CD14-positive monocyte (primary cell): Measurements from ENCODE around the gene PDCL3. TPM values are rescaled to one million over a fixed set of nuclear protein-coding genes. Genes with fewer than 3 reads are reported as not detected.

Source experiments
- DNase-seq, 3 donors: peaks; one replicate each; pipeline ENCODE4 v3.0.0-alpha.2; 2011 to 2022
- H2AFZ ChIP-seq: 2 replicates; pipeline ENCODE4 v1.6.0; 2012; ENCODE audit warnings: mild to moderate bottlenecking, low read depth, low read length, inconsistent platforms; ENCODE audit not compliant: insufficient read depth, poor library complexity, severe bottlenecking
- H3K27ac ChIP-seq, 2 donors: 1 replicate in 1 of 2; 2 replicates in 1 of 2; pipeline ENCODE4 v1.5.1; 2012 to 2013; ENCODE audit warnings: low read length in 2 of 2, control low read depth in 1 of 2, inconsistent platforms in 1 of 2, low read depth in 1 of 2, mild to moderate bottlenecking in 1 of 2
- H3K27me3 ChIP-seq, 2 donors: one replicate each; pipeline versions ENCODE4 v1.6.0 to v1.6.1; 2011 to 2013; ENCODE audit warnings: low read length in 2 of 2; ENCODE audit not compliant: control insufficient read depth in 2 of 2, insufficient read depth in 2 of 2
- H3K36me3 ChIP-seq, 2 donors: replicated peaks in 1 of 2; 1 replicate in 1 of 2; 2 replicates in 1 of 2; pipeline versions ENCODE4 v1.5.1 to v1.6.1; 2012 to 2013; ENCODE audit warnings: low read length in 2 of 2, control low read depth in 1 of 2, inconsistent platforms in 1 of 2, mild to moderate bottlenecking in 1 of 2; ENCODE audit not compliant: insufficient read depth in 2 of 2, control insufficient read depth in 1 of 2
- H3K4me1 ChIP-seq, 2 donors: 1 replicate in 1 of 2; 2 replicates in 1 of 2; pipeline versions ENCODE4 v1.5.1 to v1.6.1; 2012 to 2013; ENCODE audit warnings: low read length in 2 of 2, control low read depth in 1 of 2, inconsistent platforms in 1 of 2, mild to moderate bottlenecking in 1 of 2, moderate library complexity in 1 of 2; ENCODE audit not compliant: insufficient read depth in 2 of 2, control insufficient read depth in 1 of 2
- H3K4me2 ChIP-seq: replicated peaks from 2 replicates; pipeline ENCODE3; 2012; ENCODE audit warnings: low read length, moderate library complexity, mild to moderate bottlenecking; ENCODE audit not compliant: poor library complexity, severe bottlenecking; ENCODE audit errors: extremely low read depth
- H3K4me3 ChIP-seq, 3 experiments: fragments of 200-600 bp in 1 of 3; sonication (generic) in 1 of 3; replicated peaks in 1 of 3; 1 replicate in 2 of 3; 2 replicates in 1 of 3; pipeline ENCODE4 v1.5.1; 2011 to 2013; ENCODE audit warnings: low read length in 3 of 3, mild to moderate bottlenecking in 3 of 3, control low read depth in 2 of 3, low read depth in 2 of 3, inconsistent platforms in 1 of 3, moderate library complexity in 1 of 3
- H3K79me2 ChIP-seq: 2 replicates; pipeline ENCODE4 v1.6.0; 2012; ENCODE audit warnings: mild to moderate bottlenecking, control low read depth, inconsistent platforms, low read length, moderate library complexity; ENCODE audit not compliant: insufficient read depth
- H3K9ac ChIP-seq: 2 replicates; pipeline ENCODE4 v1.6.0; 2017; ENCODE audit warnings: low read length, mild to moderate bottlenecking; ENCODE audit not compliant: insufficient read depth, poor library complexity, severe bottlenecking
- H3K9me3 ChIP-seq, 2 donors: replicated peaks in 1 of 2; 1 replicate in 1 of 2; 2 replicates in 1 of 2; pipeline versions ENCODE4 v1.5.1 to v1.6.1; 2012 to 2013; ENCODE audit warnings: low read length in 2 of 2, control low read depth in 1 of 2; ENCODE audit not compliant: control insufficient read depth in 1 of 2, insufficient read depth in 1 of 2
- H4K20me1 ChIP-seq: 2 replicates; pipeline ENCODE4 v1.6.0; 2012; ENCODE audit warnings: mild to moderate bottlenecking, low read length, control low read depth, moderate library complexity; ENCODE audit not compliant: insufficient read depth
- H3K27ac Mint-ChIP-seq, 7 donors: one replicate each; pipeline ENCODE4 v1.8.0; 2020; ENCODE audit warnings: mild to moderate bottlenecking in 7 of 7, mixed read lengths in 7 of 7, moderate library complexity in 6 of 7, inconsistent platforms in 2 of 7
- H3K27me3 Mint-ChIP-seq, 3 donors: one replicate each; pipeline ENCODE4 v1.8.0; 2021 to 2022; ENCODE audit warnings: low read depth in 3 of 3, mild to moderate bottlenecking in 3 of 3, mixed read lengths in 3 of 3, moderate library complexity in 3 of 3, inconsistent platforms in 1 of 3
- H3K36me3 Mint-ChIP-seq, 2 donors: one replicate each; pipeline ENCODE4 v1.8.0; 2020; ENCODE audit warnings: mixed read lengths in 2 of 2, inconsistent platforms in 1 of 2, mild to moderate bottlenecking in 1 of 2
- H3K4me1 Mint-ChIP-seq: one replicate; pipeline ENCODE4 v1.8.0; 2020; ENCODE audit warnings: mild to moderate bottlenecking, mixed read lengths
- H3K4me3 Mint-ChIP-seq, 2 donors: one replicate each; pipeline ENCODE4 v1.8.0; 2020; ENCODE audit warnings: mild to moderate bottlenecking in 2 of 2, mixed read lengths in 2 of 2, moderate library complexity in 1 of 2
- H3K9me3 Mint-ChIP-seq, 7 donors: one replicate each; pipeline ENCODE4 v1.8.0; 2020 to 2022; ENCODE audit warnings: mixed read lengths in 7 of 7, mild to moderate bottlenecking in 6 of 7, moderate library complexity in 6 of 7, inconsistent platforms in 2 of 7
- CTCF ChIP-seq: fragments of 200-600 bp; IDR thresholded peaks from one replicate; pipeline ENCODE4 v1.8.0; 2022; ENCODE audit warnings: antibody characterized with exemption, mild to moderate bottlenecking
- WGBS: methylation state at CpG from one replicate; pipeline ENCODE4 v1.1.5; 2013; ENCODE audit warnings: missing lambda C conversion rate; ENCODE audit not compliant: insufficient coverage; 5-methylcytosine and 5-hydroxymethylcytosine counted together
- intact Hi-C, 2 donors: fragments of 100-400 bp; cut with micrococcal nuclease; formaldehyde crosslinking; loops; one replicate each; pipeline versions ENCODE4 v1.15.0 to v1.15.1; 2023
- polyA minus RNA-seq: library from RNA; depleted of rRNA, polyadenylated mRNA; stranded (reverse); fragments of >200 nt; gene quantifications from 2 replicates; pipeline ENCODE4 v1.2.3, GENCODE V29; 2012
- polyA plus RNA-seq, 3 donors: library from polyadenylated mRNA; depleted of rRNA in 1 of 3; unstranded in 2 of 3; stranded (reverse) in 1 of 3; fragments of 300-500 nt in 2 of 3; fragments of >200 nt in 1 of 3; fragmentation: Illumina TruSeq in 2 of 3; gene quantifications; 1 replicate in 2 of 3; 2 replicates in 1 of 3; pipeline ENCODE4 v1.2.3, GENCODE V29; 2012 to 2021
- total RNA-seq, 12 experiments: library from RNA in 1 of 12; stranded (reverse) in 1 of 12; fragments of 120-200 nt in 1 of 12; gene quantifications; one replicate each; pipeline ENCODE4 v1.2.4 and lab custom pipeline; 2013 to 2026; ENCODE audit warnings: mixed read lengths in 6 of 12, inconsistent platforms in 1 of 12

PDCL3 gene
- 10.4 TPM for total RNA-seq (2013)
- polyA plus RNA-seq (10 to 100 TPM; 15.9 to 28.4 (median 24.8) TPM), polyA minus RNA-seq (5.7 and 9.6 TPM in 2 replicates), total RNA-seq (lab: John Stamatoyannopoulos, UW) (1.9 to 10.7 (median 8.1) reads per million in 11 experiments)

GRCh38 chr2:100562613-100563406 lies at the start of gene PDCL3:
Gene PDCL3, plus strand, starts transcription at chr2:100562993. Its CDS starts 75 bp downstream, at chr2:100563068.
- DNase-seq = peak; percentile 95 to 100 (median 97)
- peaks cover 23% of the 10 kb centered on the region for H3K4me1 Mint-ChIP-seq
- H3K4me1 ChIP-seq = peaks cover 15 to 25% of the 10 kb centered on the region in 2 donors
- peak within 1 kb of the TSS; percentile 92 for H3K9ac ChIP-seq
- intact Hi-C loops = no loop called here
- peak within 1 kb of the TSS; percentile 72 to 95 (median 88) for H3K4me3 ChIP-seq
- peaks cover 19 to 20% of the 10 kb centered on the region in 2 donors for H3K36me3 Mint-ChIP-seq
- H3K4me2 ChIP-seq = peak within 1 kb of the TSS; percentile 95
- WGBS = under 1% methylated on average over 59 of the region's 62 CpGs
- peak within 1 kb of the TSS; percentile 90 to 97 (median 96) for H3K27ac Mint-ChIP-seq
- peaks cover 26% of the 10 kb centered on the region for H3K79me2 ChIP-seq
- H4K20me1 ChIP-seq = no peaks in the 10 kb centered on the region
- TF ChIP-seq CTCF = no peak
- peaks cover 0 to 2% (median 0%) of the 10 kb centered on the region in 3 donors for H3K27me3 Mint-ChIP-seq
- H3K27me3 ChIP-seq = no peaks in the 10 kb centered on the region
- H3K9me3 ChIP-seq = no peaks in the 10 kb centered on the region
- peaks cover 10 to 18% of the 10 kb centered on the region in 2 donors for H3K36me3 ChIP-seq
- H3K9me3 Mint-ChIP-seq = no peaks in the 10 kb centered on the region
- peak within 1 kb of the TSS; percentile 87 to 92 for H3K27ac ChIP-seq
- H2AFZ ChIP-seq = peak within 1 kb of the TSS; percentile 99
- H3K4me3 Mint-ChIP-seq = peak within 1 kb of the TSS; percentile 86 to 92

- Histone ChIP-seq H3K9me3 (no peaks in the 10 kb centered on the region), H3K4me3 (no peak overlapping the region), H2AFZ (peak overlapping the region; percentile 40), H3K79me2 (no peaks in the 10 kb centered on the region), H3K27ac (no peak overlapping the region), H3K4me2 (no peak overlapping the region), H3K9ac (no peak overlapping the region), H3K4me1 (no peaks in the 10 kb centered on the region), H3K27me3 (no peaks in the 10 kb centered on the region), H3K36me3 (no peaks in the 10 kb centered on the region), H4K20me1 (no peaks in the 10 kb centered on the region)
- no peak for TF ChIP-seq CTCF
- intact Hi-C loops = no loop called here
- peak overlapping the region in 2 of 7 donors; percentile 12 to 33 for H3K27ac Mint-ChIP-seq
- 25% methylated on average over 2 of the region's 4 CpGs for WGBS
- no peaks in the 10 kb centered on the region for H3K36me3 Mint-ChIP-seq
- H3K4me1 Mint-ChIP-seq = peaks cover 5% of the 10 kb centered on the region
- no peak overlapping the region for H3K4me3 Mint-ChIP-seq
- peak; percentile 42 to 62 (median 43) for DNase-seq
- peaks cover 0 to 6% (median 1%) of the 10 kb centered on the region in 7 donors for H3K9me3 Mint-ChIP-seq
- peaks cover 0 to 8% (median 2%) of the 10 kb centered on the region in 3 donors for H3K27me3 Mint-ChIP-seq
Observed at GRCh38 chr2:100513650-100514049, 49.1 kb upstream of the PDCL3 start.
